DND-41 (cell line): ENCODE data around the gene KDM6A.

Experiments
- CTCF ChIP-seq: IDR thresholded peaks from 2 replicates; pipeline ENCODE4 v1.5.1; 2012; ENCODE audit warnings: borderline replicate concordance, low read length, moderate library complexity, mild to moderate bottlenecking; ENCODE audit not compliant: poor library complexity, severe bottlenecking; ENCODE audit errors: extremely low read depth
- EZH2 ChIP-seq: IDR thresholded peaks from 3 replicates; pipeline ENCODE4 v1.6.1; 2012; ENCODE audit warnings: borderline replicate concordance, low read depth, mild to moderate bottlenecking, moderate library complexity, low read length, inconsistent platforms; ENCODE audit not compliant: severe bottlenecking

- TF ChIP-seq EZH2 (no peak), CTCF (no peak)
Measured at GRCh38 chrX:44973420-44973932, 100.5 kb downstream of the KDM6A start.
